ENCODE measurements around the gene BRD9. TPM values are rescaled to one million over a fixed set of nuclear protein-coding genes. Genes with fewer than 3 reads are reported as not detected.
"Not testable (repeated sequence)": the region's sequence is repeated elsewhere in the genome, so short reads cannot be mapped to it uniquely, and the experiment has no call there.

BRD9 gene
- polyA plus RNA-seq, 1 donor (not counting 4 experiments of a cell fraction or from before 2014, with no cell fraction given) = 10.1 TPM

DNA sequence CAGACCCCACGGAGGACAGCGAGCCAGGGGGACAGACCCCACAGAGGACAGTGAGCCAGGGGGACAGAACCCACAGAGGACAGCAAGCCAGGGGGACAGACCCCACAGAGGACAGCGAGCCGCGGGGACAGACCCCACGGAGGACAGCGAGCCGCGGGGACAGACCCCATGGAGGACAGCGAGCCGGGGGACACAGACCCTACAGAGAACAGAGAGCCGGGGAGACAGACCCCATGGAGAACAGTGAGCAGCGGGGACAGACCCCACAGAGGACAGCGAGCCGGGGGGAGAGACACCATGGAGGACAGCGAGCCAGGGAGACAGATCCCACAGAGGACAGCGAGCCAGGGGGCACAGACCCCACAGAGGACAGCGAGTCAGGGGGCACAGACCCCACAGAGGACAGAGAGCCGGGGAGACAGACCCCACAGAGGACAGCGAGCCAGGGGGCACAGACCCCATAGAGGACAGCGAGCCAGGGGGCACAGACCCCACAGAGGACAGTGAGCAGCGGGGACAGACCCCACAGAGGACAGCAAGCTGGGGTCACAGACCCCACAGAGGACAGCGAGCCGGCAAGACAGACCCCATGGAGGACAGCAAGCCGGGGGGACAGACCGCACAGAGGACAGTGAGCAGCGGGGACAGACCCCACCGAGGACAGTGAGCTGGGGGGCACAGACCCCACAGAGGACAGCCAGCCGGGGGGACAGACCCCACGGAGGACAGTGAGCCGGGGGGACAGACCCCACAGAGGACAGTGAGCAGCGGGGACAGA lies 37.4 kb downstream of the BRD9 start:
- Histone ChIP-seq H3K9me1 (ENCODE audit: control insufficient read depth, extremely low read depth, insufficient read depth, low read length) (no peaks in the 10 kb centered on the region), H3K4me3 (ENCODE audit: control insufficient read depth in 2 of 3, extremely low read depth in 1 of 3, insufficient read depth in 2 of 3, low read depth in 1 of 3, low read length in 3 of 3) (no peak overlapping the region), H3K27ac (ENCODE audit: control insufficient read depth, insufficient read depth, low read length) (no peak overlapping the region), H3K4me2 (ENCODE audit: control insufficient read depth, extremely low read depth, insufficient read depth, low read depth, low read length) (no peak overlapping the region), H3K4me1 (ENCODE audit: control insufficient read depth, extremely low read depth, insufficient read depth, low read length) (no peaks in the 10 kb centered on the region), H3K9me3 (ENCODE audit: control insufficient read depth, low read depth, low read length) (no peaks in the 10 kb centered on the region), H3K79me2 (ENCODE audit: control insufficient read depth, insufficient read depth, low read length) (no peaks in the 10 kb centered on the region), H4K20me1 (ENCODE audit: control insufficient read depth, extremely low read depth, insufficient read depth, low read length) (no peaks in the 10 kb centered on the region), H3K9ac (ENCODE audit: control insufficient read depth, extremely low read depth, insufficient read depth, low read length) (no peak overlapping the region), H2AFZ (ENCODE audit: control insufficient read depth, low read length) (no peak overlapping the region), H3K36me3 (ENCODE audit: control insufficient read depth in 2 of 2, extremely low read depth in 1 of 2, insufficient read depth in 2 of 2, low read length in 2 of 2) (peaks cover 0 to 3% of the 10 kb centered on the region in 2 experiments), H3K27me3 (ENCODE audit: control insufficient read depth, extremely low read depth, insufficient read depth, low read length) (peaks cover 30% of the 10 kb centered on the region)
- dilution Hi-C loops (cut with MboI; ENCODE audit: extremely low pct_ligation_motif_present, low sequenced_read_pairs) = no loop called here
- DNase-seq (ENCODE audit: low read depth, low spot score) = no peak
- TF ChIP-seq EZH2 (IDR thresholded peaks at IDR 0.05; ENCODE audit: low read length) = no peak
- TF ChIP-seq, protein P1, sequence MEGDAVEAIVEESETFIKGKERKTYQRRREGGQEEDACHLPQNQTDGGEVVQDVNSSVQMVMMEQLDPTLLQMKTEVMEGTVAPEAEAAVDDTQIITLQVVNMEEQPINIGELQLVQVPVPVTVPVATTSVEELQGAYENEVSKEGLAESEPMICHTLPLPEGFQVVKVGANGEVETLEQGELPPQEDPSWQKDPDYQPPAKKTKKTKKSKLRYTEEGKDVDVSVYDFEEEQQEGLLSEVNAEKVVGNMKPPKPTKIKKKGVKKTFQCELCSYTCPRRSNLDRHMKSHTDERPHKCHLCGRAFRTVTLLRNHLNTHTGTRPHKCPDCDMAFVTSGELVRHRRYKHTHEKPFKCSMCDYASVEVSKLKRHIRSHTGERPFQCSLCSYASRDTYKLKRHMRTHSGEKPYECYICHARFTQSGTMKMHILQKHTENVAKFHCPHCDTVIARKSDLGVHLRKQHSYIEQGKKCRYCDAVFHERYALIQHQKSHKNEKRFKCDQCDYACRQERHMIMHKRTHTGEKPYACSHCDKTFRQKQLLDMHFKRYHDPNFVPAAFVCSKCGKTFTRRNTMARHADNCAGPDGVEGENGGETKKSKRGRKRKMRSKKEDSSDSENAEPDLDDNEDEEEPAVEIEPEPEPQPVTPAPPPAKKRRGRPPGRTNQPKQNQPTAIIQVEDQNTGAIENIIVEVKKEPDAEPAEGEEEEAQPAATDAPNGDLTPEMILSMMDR (optimal IDR thresholded peaks at IDR 0.05 in 1 of 3, IDR thresholded peaks at IDR 0.05 in 1 of 3, conservative IDR thresholded peaks at IDR 0.05 in 1 of 3; ENCODE audit: extremely low read depth in 1 of 3, insufficient read depth in 2 of 3, low read length in 3 of 3) = no peak
- FAIRE-seq = no peak

DNA sequence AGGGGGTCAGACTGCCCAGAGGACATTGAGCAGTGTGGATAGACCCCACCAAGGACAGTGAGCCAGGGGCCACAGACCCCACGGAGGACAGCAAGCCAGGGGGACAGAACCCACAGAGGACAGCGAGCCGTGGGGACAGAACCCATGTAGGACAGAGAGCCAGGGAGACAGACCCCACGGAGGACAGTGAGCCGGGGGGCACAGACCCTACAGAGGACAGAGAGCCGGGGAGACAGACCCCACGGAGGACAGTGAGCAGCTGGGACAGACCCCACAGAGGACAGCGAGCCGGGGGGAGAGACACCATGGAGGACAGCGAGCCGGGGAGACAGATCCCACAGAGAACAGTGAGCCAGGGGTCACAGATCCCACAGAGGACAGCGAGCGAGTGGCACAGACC lies 38.4 kb downstream of the BRD9 start:
- H3K27me3 ChIP-seq (ENCODE audit: control insufficient read depth, extremely low read depth, insufficient read depth, low read length) = peaks cover 39% of the 10 kb centered on the region
- H3K9me3 ChIP-seq (ENCODE audit: control insufficient read depth, low read depth, low read length) = no peaks in the 10 kb centered on the region
- no peak overlapping the region for H3K9ac ChIP-seq (ENCODE audit: control insufficient read depth, extremely low read depth, insufficient read depth, low read length)
- H3K4me2 ChIP-seq (ENCODE audit: control insufficient read depth, extremely low read depth, insufficient read depth, low read depth, low read length) = no peak overlapping the region
- no peak for FAIRE-seq
- no peak for TF ChIP-seq EZH2 (IDR thresholded peaks at IDR 0.05; ENCODE audit: low read length)
- TF ChIP-seq, protein P1 (optimal IDR thresholded peaks at IDR 0.05 in 1 of 3, IDR thresholded peaks at IDR 0.05 in 1 of 3, conservative IDR thresholded peaks at IDR 0.05 in 1 of 3; ENCODE audit: extremely low read depth in 1 of 3, insufficient read depth in 2 of 3, low read length in 3 of 3) = no peak
- H3K9me1 ChIP-seq (ENCODE audit: control insufficient read depth, extremely low read depth, insufficient read depth, low read length) = no peaks in the 10 kb centered on the region
- no peak overlapping the region for H2AFZ ChIP-seq (ENCODE audit: control insufficient read depth, low read length)
- no peaks in the 10 kb centered on the region for H3K36me3 ChIP-seq (ENCODE audit: control insufficient read depth in 2 of 2, extremely low read depth in 1 of 2, insufficient read depth in 2 of 2, low read length in 2 of 2)
- DNase-seq (ENCODE audit: low read depth, low spot score) = no peak
- H4K20me1 ChIP-seq (ENCODE audit: control insufficient read depth, extremely low read depth, insufficient read depth, low read length) = no peaks in the 10 kb centered on the region
- dilution Hi-C loops (cut with MboI; ENCODE audit: extremely low pct_ligation_motif_present, low sequenced_read_pairs) = no loop called here
- H3K27ac ChIP-seq (ENCODE audit: control insufficient read depth, insufficient read depth, low read length) = no peak overlapping the region
- no peaks in the 10 kb centered on the region for H3K4me1 ChIP-seq (ENCODE audit: control insufficient read depth, extremely low read depth, insufficient read depth, low read length)
- H3K79me2 ChIP-seq (ENCODE audit: control insufficient read depth, insufficient read depth, low read length) = no peaks in the 10 kb centered on the region
- no peak overlapping the region for H3K4me3 ChIP-seq (ENCODE audit: control insufficient read depth in 2 of 3, extremely low read depth in 1 of 3, insufficient read depth in 2 of 3, low read depth in 1 of 3, low read length in 3 of 3)

DNA sequence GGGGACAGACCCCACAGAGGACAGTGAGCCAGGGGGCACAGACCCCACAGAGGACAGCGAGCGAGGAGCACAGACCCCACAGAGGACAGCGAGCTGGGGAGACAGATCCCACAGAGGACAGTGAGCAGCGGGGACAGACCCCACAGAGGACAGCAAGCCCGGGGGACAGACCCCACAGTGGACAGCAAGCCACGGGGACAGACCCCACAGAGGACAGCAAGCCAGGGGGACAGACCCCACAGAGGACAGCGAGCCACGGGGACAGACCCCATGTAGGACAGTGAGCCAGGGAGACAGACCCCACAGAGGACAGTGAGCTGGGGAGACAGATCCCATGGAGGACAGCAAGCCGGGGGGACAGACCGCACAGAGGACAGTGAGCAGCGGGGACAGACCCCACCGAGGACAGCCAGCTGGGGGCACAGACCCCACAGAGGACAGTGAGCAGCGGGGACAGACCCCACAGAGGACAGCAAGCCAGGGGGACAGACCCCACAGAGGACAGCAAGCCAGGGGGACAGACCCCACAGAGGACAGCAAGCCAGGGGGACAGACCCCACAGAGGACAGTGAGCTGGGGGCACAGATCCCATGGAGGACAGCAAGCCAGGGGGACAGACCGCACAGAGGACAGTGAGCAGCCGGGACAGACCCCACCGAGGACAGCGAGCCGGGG lies 39.0 kb downstream of the BRD9 start:
- not testable (repeated sequence) for FAIRE-seq; DNase-seq (ENCODE audit: low read depth, low spot score)

More for the DNA sequence above, 39.0 kb downstream of the BRD9 start:
- H3K9me1 ChIP-seq (ENCODE audit: control insufficient read depth, extremely low read depth, insufficient read depth, low read length); H4K20me1 ChIP-seq (ENCODE audit: control insufficient read depth, extremely low read depth, insufficient read depth, low read length); H3K4me1 ChIP-seq (ENCODE audit: control insufficient read depth, extremely low read depth, insufficient read depth, low read length); dilution Hi-C loops (cut with MboI; ENCODE audit: extremely low pct_ligation_motif_present, low sequenced_read_pairs); H2AFZ ChIP-seq (ENCODE audit: control insufficient read depth, low read length); H3K9ac ChIP-seq (ENCODE audit: control insufficient read depth, extremely low read depth, insufficient read depth, low read length); H3K9me3 ChIP-seq (ENCODE audit: control insufficient read depth, low read depth, low read length); H3K4me3 ChIP-seq (ENCODE audit: control insufficient read depth in 2 of 3, extremely low read depth in 1 of 3, insufficient read depth in 2 of 3, low read depth in 1 of 3, low read length in 3 of 3); H3K4me2 ChIP-seq (ENCODE audit: control insufficient read depth, extremely low read depth, insufficient read depth, low read depth, low read length); H3K27ac ChIP-seq (ENCODE audit: control insufficient read depth, insufficient read depth, low read length); H3K79me2 ChIP-seq (ENCODE audit: control insufficient read depth, insufficient read depth, low read length); H3K36me3 ChIP-seq (ENCODE audit: control insufficient read depth in 2 of 2, extremely low read depth in 1 of 2, insufficient read depth in 2 of 2, low read length in 2 of 2): not testable (repeated sequence)
- H3K27me3 ChIP-seq (ENCODE audit: control insufficient read depth, extremely low read depth, insufficient read depth, low read length) = peaks cover 41% of the 10 kb centered on the region
